NCI-H1105 treated with DMSO at 0.1 percent for 48 hours (cell line): ENCODE measurements around the gene TMA7.
"Not testable (repeated sequence)": the region's sequence is repeated elsewhere in the genome, so short reads cannot be mapped to it uniquely, and the experiment has no call there.

Source experiments
- DNase-seq: peaks from one replicate; lab custom pipeline; 2025; lab: John Stamatoyannopoulos, UW

The TMA7 gene

GRCh38 chr3:48436477-48436787, 3.6 kb upstream of the TMA7 start:
- DNase-seq = no peak

GRCh38 chr3:48436855-48437254, 3.2 kb upstream of the TMA7 start:
- DNase-seq = no peak

- no peak for DNase-seq
These were observed 2.2 kb upstream of the TMA7 start for GRCh38 chr3:48437812-48438211.

GRCh38 chr3:48440590-48440958, 517 bp downstream of the TMA7 start:
- DNase-seq = no peak

- no peak for DNase-seq
These were observed 1.9 kb downstream of the TMA7 start for GRCh38 chr3:48441940-48442339.

- no peak for DNase-seq
These were observed 5.3 kb downstream of the TMA7 start for GRCh38 chr3:48445277-48445882.

GRCh38 chr3:48446043-48446424, 6.0 kb downstream of the TMA7 start:
- no peak for DNase-seq

GRCh38 chr3:48446425-48447193, 6.6 kb downstream of the TMA7 start, which contains the start of gene ATRIP:
ATRIP (plus strand) TSS chr3:48446737; CDS start chr3:48446846, 109 bp downstream.
- DNase-seq = peak; percentile 56

- no peak for DNase-seq
These were observed 11.2 kb downstream of the TMA7 start for GRCh38 chr3:48451270-48451669.

- DNase-seq = no peak
These were observed 16.4 kb downstream of the TMA7 start for GRCh38 chr3:48456456-48456855.

GRCh38 chr3:48459331-48459730, 19.3 kb downstream of the TMA7 start:
- no peak for DNase-seq

GRCh38 chr3:48459773-48460516, 19.9 kb downstream of the TMA7 start:
- no peak for DNase-seq

- DNase-seq = no peak
These were observed 20.5 kb downstream of the TMA7 start for GRCh38 chr3:48460517-48460902.

GRCh38 chr3:48461767-48462166, 21.7 kb downstream of the TMA7 start:
- DNase-seq = not testable (repeated sequence)

GRCh38 chr3:48463703-48464102, 23.6 kb downstream of the TMA7 start:
- no peak for DNase-seq

GRCh38 chr3:48464713-48465221, 24.7 kb downstream of the TMA7 start:
- no peak for DNase-seq

GRCh38 chr3:48465237-48465530, 25.1 kb downstream of the TMA7 start:
- no peak for DNase-seq

- peak; percentile 22 for DNase-seq
These were observed 25.7 kb downstream of the TMA7 start for GRCh38 chr3:48465531-48466378.

GRCh38 chr3:48466386-48467109, 26.5 kb downstream of the TMA7 start:
- no peak for DNase-seq

- DNase-seq = no peak
These were observed 27.0 kb downstream of the TMA7 start for GRCh38 chr3:48467110-48467454.

- no peak for DNase-seq
These were observed 27.6 kb downstream of the TMA7 start for GRCh38 chr3:48467473-48468267.
